Mesenchymal stem cell (in vitro differentiated cells and primary cell): ENCODE results near the gene PIWIL1.

Source experiments
- DNase-seq: peaks from one replicate; pipeline ENCODE4 v3.0.0-alpha.2; 2013
- H2AFZ ChIP-seq: one replicate; pipeline ENCODE4 v1.6.1; 2013; ENCODE audit warnings: low read depth, mild to moderate bottlenecking, control low read depth, inconsistent platforms, low read length, moderate library complexity
- H2AK5ac ChIP-seq: 2 replicates; pipeline ENCODE4 v1.6.1; 2013; ENCODE audit warnings: low read length, moderate library complexity, mild to moderate bottlenecking, inconsistent platforms; ENCODE audit not compliant: severe bottlenecking
- H2BK120ac ChIP-seq: one replicate; pipeline ENCODE4 v1.6.1; 2013; ENCODE audit warnings: low read depth, mild to moderate bottlenecking, inconsistent platforms, low read length, moderate library complexity
- H2BK12ac ChIP-seq, 2 experiments: one replicate each; pipeline ENCODE4 v1.6.1; 2013; ENCODE audit warnings: inconsistent platforms in 2 of 2, low read length in 2 of 2, mild to moderate bottlenecking in 2 of 2, moderate library complexity in 2 of 2, control low read depth in 1 of 2
- H2BK15ac ChIP-seq: one replicate; pipeline ENCODE4 v1.6.1; 2013; ENCODE audit warnings: mild to moderate bottlenecking, low read depth, inconsistent platforms; ENCODE audit not compliant: poor library complexity, severe bottlenecking
- H2BK5ac ChIP-seq: 2 replicates; pipeline ENCODE4 v1.6.1; 2013; ENCODE audit warnings: low read depth, mild to moderate bottlenecking, low read length, control low read depth, inconsistent platforms; ENCODE audit not compliant: poor library complexity, severe bottlenecking
- H3K14ac ChIP-seq, 2 experiments: one replicate each; pipeline ENCODE4 v1.6.1; 2013; ENCODE audit warnings: inconsistent platforms in 2 of 2, low read length in 2 of 2, control low read depth in 1 of 2, mild to moderate bottlenecking in 1 of 2, moderate library complexity in 1 of 2
- H3K18ac ChIP-seq, 2 experiments: one replicate each; pipeline ENCODE4 v1.6.1; 2013; ENCODE audit warnings: inconsistent platforms in 2 of 2, low read length in 2 of 2, control low read depth in 1 of 2, low read depth in 1 of 2, mild to moderate bottlenecking in 1 of 2
- H3K23ac ChIP-seq, 2 experiments: one replicate each; pipeline ENCODE4 v1.6.1; 2013; ENCODE audit warnings: inconsistent platforms in 2 of 2, low read length in 2 of 2, mild to moderate bottlenecking in 2 of 2, moderate library complexity in 2 of 2, control low read depth in 1 of 2
- H3K27ac ChIP-seq: 2 replicates; pipeline ENCODE4 v1.5.1; 2013; ENCODE audit warnings: mild to moderate bottlenecking, moderate library complexity, low read length, control low read depth, inconsistent platforms; ENCODE audit not compliant: poor library complexity, severe bottlenecking
- H3K27me3 ChIP-seq, 2 experiments: 2 replicates each; pipeline versions ENCODE4 v1.6.1 to v1.7.0; 2013; ENCODE audit warnings: low read length in 2 of 2, mild to moderate bottlenecking in 2 of 2, moderate library complexity in 2 of 2, control low read depth in 1 of 2, inconsistent platforms in 1 of 2; ENCODE audit not compliant: control insufficient read depth in 1 of 2, insufficient read depth in 1 of 2
- H3K36me3 ChIP-seq, 2 experiments: 2 replicates each; pipeline versions ENCODE4 v1.6.1 to v1.7.0; 2013; ENCODE audit warnings: low read length in 2 of 2, control low read depth in 1 of 2, inconsistent platforms in 1 of 2, low read depth in 1 of 2, mild to moderate bottlenecking in 1 of 2; ENCODE audit not compliant: insufficient read depth in 2 of 2, control insufficient read depth in 1 of 2
- H3K4ac ChIP-seq, 2 experiments: one replicate each; pipeline ENCODE4 v1.6.1; 2013; ENCODE audit warnings: inconsistent platforms in 2 of 2, low read length in 2 of 2, mild to moderate bottlenecking in 2 of 2, moderate library complexity in 2 of 2, control low read depth in 1 of 2, low read depth in 1 of 2
- H3K4me1 ChIP-seq: 2 replicates; pipeline ENCODE4 v1.6.1; 2013; ENCODE audit warnings: low read depth, low read length, control low read depth; ENCODE audit not compliant: control insufficient read depth, insufficient read depth
- H3K4me2 ChIP-seq: 2 replicates; pipeline ENCODE4 v1.6.1; 2013; ENCODE audit warnings: low read length, mild to moderate bottlenecking, inconsistent platforms; ENCODE audit not compliant: poor library complexity, severe bottlenecking
- H3K4me3 ChIP-seq, 2 experiments: 2 replicates each; pipeline versions ENCODE4 v1.5.1 to v1.7.0; 2013; ENCODE audit warnings: low read length in 2 of 2, mild to moderate bottlenecking in 2 of 2, control low read depth in 1 of 2, low read depth in 1 of 2; ENCODE audit not compliant: insufficient read depth in 1 of 2
- H3K79me1 ChIP-seq: replicated peaks from 2 replicates; pipeline ENCODE4 v1.6.1; 2013; ENCODE audit warnings: mild to moderate bottlenecking, control low read depth, low read length, inconsistent platforms; ENCODE audit not compliant: poor library complexity, severe bottlenecking
- H3K9ac ChIP-seq: 2 replicates; pipeline ENCODE4 v1.7.0; 2013; ENCODE audit warnings: mild to moderate bottlenecking, low read length, moderate library complexity
- H3K9me3 ChIP-seq: 2 replicates; pipeline ENCODE4 v1.7.0; 2013; ENCODE audit warnings: mild to moderate bottlenecking, low read length; ENCODE audit not compliant: control insufficient read depth
- H4K8ac ChIP-seq: one replicate; pipeline ENCODE4 v1.6.1; 2013; ENCODE audit warnings: inconsistent platforms, mild to moderate bottlenecking, low read length, moderate library complexity
- H4K91ac ChIP-seq: one replicate; pipeline ENCODE4 v1.6.1; 2013; ENCODE audit warnings: mild to moderate bottlenecking, low read length, inconsistent platforms
- WGBS: methylation state at CpG from one replicate; pipeline ENCODE4 v1.1.7; 2013; ENCODE audit warnings: mixed read lengths; 5-methylcytosine and 5-hydroxymethylcytosine counted together

PIWIL1 gene

DNA sequence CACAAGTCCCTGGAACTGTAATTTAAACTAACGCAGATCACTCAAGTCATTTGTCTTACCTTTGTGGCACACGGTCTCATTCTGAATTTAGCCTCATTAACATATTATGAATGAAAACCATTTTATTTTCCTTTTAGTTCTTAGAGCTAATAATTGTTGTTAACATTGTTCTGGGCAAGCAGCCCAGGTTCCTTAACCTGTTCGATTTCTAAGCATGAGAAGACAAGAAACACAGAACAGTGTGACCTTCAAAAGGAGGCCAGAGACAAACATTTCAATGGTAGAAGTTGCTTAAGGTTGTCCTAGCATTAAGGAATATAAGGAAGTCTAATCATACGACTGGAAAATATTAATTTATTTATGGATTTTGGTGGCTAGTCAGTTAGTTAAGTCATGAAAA lies 35.2 kb downstream of the PIWIL1 start:
- Histone ChIP-seq H3K79me1 (no peaks in the 10 kb centered on the region), H2BK15ac (no peak overlapping the region), H3K9me3 (no peaks in the 10 kb centered on the region), H3K27me3 (peaks cover 0 to 16% of the 10 kb centered on the region in 2 experiments), H2AFZ (no peak overlapping the region), H3K23ac (no peak overlapping the region), H2BK12ac (no peak overlapping the region), H3K14ac (no peak overlapping the region), H2AK5ac (no peak overlapping the region), H3K4me1 (no peaks in the 10 kb centered on the region), H3K18ac (no peak overlapping the region), H3K9ac (no peak overlapping the region), H3K27ac (no peak overlapping the region), H2BK5ac (no peak overlapping the region), H3K36me3 (no peaks in the 10 kb centered on the region), H4K91ac (no peak overlapping the region), H2BK120ac (no peak overlapping the region), H3K4me2 (no peak overlapping the region), H3K4ac (no peak overlapping the region), H4K8ac (no peak overlapping the region), H3K4me3 (no peak overlapping the region)
- WGBS = 75% methylated on average over 2 of the region's 4 CpGs
- no peak for DNase-seq

DNA sequence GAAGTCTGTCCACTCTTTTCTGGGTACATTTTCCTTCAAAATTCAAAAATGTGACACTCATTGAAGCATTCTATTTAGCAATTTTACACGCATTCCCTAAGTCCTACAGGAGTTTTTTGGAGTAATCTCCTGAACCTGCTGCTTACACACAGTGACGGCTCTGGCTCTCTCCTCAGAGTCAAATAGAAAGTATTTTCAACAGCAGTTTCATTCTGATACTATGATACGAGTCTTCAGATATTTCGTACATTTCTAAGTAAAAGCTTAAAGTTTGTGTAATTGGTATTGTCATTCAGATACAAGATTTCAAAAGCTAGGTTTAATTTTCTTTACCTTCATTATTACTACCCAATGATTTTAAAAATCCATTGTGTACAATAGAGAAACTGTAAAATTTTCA lies 36.4 kb downstream of the PIWIL1 start:
- 81% methylated on average over 2 of the region's 4 CpGs for WGBS
- no peak overlapping the region for H4K8ac ChIP-seq
- H3K14ac ChIP-seq = no peak overlapping the region
- H2BK120ac ChIP-seq = no peak overlapping the region
- no peaks in the 10 kb centered on the region for H3K79me1 ChIP-seq
- no peaks in the 10 kb centered on the region for H3K4me1 ChIP-seq
- H2AFZ ChIP-seq = no peak overlapping the region
- H2BK5ac ChIP-seq = no peak overlapping the region
- peaks cover 0 to 16% of the 10 kb centered on the region in 2 experiments for H3K27me3 ChIP-seq
- DNase-seq = no peak
- H3K27ac ChIP-seq = no peak overlapping the region
- H3K18ac ChIP-seq = no peak overlapping the region
- H3K4ac ChIP-seq = no peak overlapping the region
- no peak overlapping the region for H3K4me3 ChIP-seq
- no peak overlapping the region for H3K9ac ChIP-seq
- H3K4me2 ChIP-seq = no peak overlapping the region
- no peak overlapping the region for H2BK15ac ChIP-seq
- H3K9me3 ChIP-seq = no peaks in the 10 kb centered on the region
- no peak overlapping the region for H4K91ac ChIP-seq
- H2BK12ac ChIP-seq = no peak overlapping the region
- H2AK5ac ChIP-seq = no peak overlapping the region
- H3K36me3 ChIP-seq = no peaks in the 10 kb centered on the region
- H3K23ac ChIP-seq = no peak overlapping the region

DNA sequence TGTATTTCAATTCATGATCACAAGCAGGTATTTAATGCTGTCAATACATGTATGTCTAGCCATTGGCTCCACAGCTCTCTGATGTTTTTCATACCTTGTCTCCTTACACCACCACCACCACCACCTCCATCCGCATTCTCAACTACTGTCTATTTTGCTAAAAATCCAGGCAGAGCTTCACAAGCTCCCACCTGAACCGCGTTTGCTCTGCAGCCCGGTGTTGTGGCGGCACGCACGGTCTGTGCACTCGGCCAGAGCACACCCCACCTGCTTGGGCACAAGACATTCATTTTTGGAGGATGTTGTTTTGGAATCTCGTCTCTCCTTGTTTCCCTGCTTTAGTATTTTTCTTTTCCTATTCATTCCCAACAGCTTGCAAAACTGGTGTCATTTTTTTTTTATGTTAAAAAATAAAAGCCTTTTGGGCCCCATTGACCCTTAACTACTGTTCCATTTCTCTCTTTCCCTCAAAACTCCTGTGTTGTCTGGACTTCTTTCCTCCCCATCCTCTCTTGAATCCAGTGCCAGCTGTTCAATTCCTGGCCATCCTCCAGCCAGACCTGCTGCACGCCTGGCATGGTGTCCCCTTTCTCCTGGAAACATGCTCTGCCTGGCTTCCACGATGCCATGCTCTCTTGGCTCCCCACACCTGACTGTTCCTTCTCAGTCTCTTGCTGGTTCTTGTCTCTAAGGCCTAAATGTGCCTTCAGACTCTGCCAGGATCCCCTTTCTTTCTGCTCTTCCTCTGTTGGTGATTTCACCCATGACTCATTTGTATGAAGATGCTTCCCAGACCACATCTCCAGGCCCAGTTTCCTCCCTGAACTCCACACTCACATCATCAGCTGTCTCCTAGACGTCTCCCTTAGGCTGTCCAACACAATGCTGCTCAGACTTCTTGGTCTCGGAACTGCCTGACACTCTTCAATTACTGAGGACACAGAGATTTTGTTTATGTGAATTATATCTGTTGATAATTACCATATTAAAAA lies 37.9 kb downstream of the PIWIL1 start:
- 79% methylated on average over 11 of the region's 13 CpGs for WGBS
- H3K27ac ChIP-seq = no peak overlapping the region
- no peak overlapping the region for H3K14ac ChIP-seq
- H2BK120ac ChIP-seq = no peak overlapping the region
- no peak overlapping the region for H3K23ac ChIP-seq
- no peak overlapping the region for H3K18ac ChIP-seq
- H3K4me2 ChIP-seq = no peak overlapping the region
- H2BK12ac ChIP-seq = no peak overlapping the region
- H2AFZ ChIP-seq = no peak overlapping the region
- H3K79me1 ChIP-seq = no peaks in the 10 kb centered on the region
- H3K36me3 ChIP-seq = no peaks in the 10 kb centered on the region
- H4K8ac ChIP-seq = no peak overlapping the region
- H3K27me3 ChIP-seq = peaks cover 0 to 12% of the 10 kb centered on the region in 2 experiments
- H3K9me3 ChIP-seq = no peaks in the 10 kb centered on the region
- H3K9ac ChIP-seq = no peak overlapping the region
- H3K4me1 ChIP-seq = no peaks in the 10 kb centered on the region
- H3K4ac ChIP-seq = no peak overlapping the region
- no peak for DNase-seq
- no peak overlapping the region for H3K4me3 ChIP-seq
- no peak overlapping the region for H4K91ac ChIP-seq
- no peak overlapping the region for H2AK5ac ChIP-seq
- H2BK5ac ChIP-seq = no peak overlapping the region
- no peak overlapping the region for H2BK15ac ChIP-seq

DNA sequence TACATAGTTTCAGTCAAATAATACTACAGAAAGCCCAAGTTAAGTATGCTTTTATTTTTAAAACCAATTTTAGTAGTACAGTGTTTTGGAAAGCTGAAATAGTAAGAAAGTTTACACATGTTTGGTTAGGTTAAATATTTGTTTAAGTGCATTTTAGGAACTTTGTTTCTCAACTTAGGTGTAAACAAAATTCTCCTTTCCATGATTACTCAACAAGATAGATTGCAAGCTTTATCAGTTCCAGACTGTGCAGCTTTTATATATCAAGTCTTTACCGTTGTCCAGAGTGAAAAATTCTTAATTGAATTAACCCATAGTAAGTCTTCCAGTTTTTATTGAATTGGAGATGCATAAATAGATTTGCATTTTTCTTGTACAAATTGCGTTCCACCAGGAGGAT lies 45.1 kb downstream of the PIWIL1 start:
- Histone ChIP-seq H2AFZ (no peak overlapping the region), H3K4ac (no peak overlapping the region), H3K14ac (no peak overlapping the region), H4K8ac (no peak overlapping the region), H3K36me3 (no peaks in the 10 kb centered on the region), H3K4me2 (no peak overlapping the region), H3K18ac (no peak overlapping the region), H3K9me3 (peaks cover 2% of the 10 kb centered on the region), H2BK5ac (no peak overlapping the region), H2BK15ac (no peak overlapping the region), H4K91ac (no peak overlapping the region), H3K9ac (no peak overlapping the region), H3K79me1 (no peaks in the 10 kb centered on the region), H3K27me3 (no peaks in the 10 kb centered on the region), H3K27ac (no peak overlapping the region), H2AK5ac (no peak overlapping the region), H2BK12ac (no peak overlapping the region), H2BK120ac (no peak overlapping the region), H3K23ac (no peak overlapping the region), H3K4me3 (no peak overlapping the region), H3K4me1 (no peaks in the 10 kb centered on the region)
- WGBS = 40% methylated on average over 1 of the region's 2 CpGs
- DNase-seq = no peak
